NCI-H1436 treated with DMSO at 0.1 percent for 48 hours (cell line): Measurements from ENCODE around the gene NOL9.
A peak's percentile ranks its signal among the peaks of the same experiment; 100 is the strongest.

ENCODE experiments used
- DNase-seq: peaks from one replicate; lab custom pipeline; 2025; lab: John Stamatoyannopoulos, UW

NOL9 gene

DNA sequence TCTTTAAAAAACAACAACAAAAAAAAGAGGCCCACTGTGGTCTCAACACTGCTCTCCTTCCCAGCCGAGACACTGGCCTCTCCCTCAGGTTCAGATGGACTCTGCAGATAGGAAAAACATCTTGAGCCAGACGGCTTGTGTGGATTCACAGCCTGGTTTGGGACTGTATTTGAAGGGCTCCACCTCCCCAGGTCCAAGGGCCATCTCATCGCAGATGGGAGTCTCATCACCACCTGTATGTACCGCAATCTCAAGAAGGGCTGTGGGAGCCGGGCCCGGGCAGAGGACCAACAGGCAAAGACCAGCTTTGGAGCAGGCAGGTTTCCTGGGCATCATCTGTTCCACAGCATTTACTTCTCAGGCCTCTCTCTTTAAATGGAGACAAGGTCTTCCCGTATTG, 35.7 kb upstream of the NOL9 start:
- no peak for DNase-seq

DNA sequence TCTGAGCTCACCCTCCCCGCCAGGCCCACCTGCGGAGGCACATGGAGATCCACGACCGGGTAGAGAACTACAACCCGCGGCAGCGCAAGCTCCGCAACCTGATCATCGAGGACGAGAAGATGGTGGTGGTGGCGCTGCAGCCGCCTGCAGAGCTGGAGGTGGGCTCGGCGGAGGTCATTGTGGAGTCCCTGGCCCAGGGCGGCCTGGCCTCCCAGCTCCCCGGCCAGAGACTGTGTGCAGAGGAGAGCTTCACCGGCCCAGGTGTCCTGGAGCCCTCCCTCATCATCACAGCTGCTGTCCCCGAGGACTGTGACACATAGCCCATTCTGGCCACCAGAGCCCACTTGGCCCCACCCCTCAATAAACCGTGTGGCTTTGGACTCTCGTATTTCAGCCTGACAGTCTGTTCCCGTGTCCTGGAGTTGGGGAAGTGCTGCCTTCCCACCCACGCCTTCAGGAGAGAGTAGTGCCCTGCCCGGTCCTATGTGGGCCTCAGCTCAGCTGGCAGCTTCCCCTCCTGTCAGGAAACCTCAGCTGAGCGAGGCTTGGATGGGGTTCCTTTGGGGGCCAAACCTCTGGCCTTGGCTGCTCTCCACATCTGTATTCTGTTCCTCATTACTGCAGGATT, 34.7 kb upstream of the NOL9 start:
- no peak for DNase-seq

DNA sequence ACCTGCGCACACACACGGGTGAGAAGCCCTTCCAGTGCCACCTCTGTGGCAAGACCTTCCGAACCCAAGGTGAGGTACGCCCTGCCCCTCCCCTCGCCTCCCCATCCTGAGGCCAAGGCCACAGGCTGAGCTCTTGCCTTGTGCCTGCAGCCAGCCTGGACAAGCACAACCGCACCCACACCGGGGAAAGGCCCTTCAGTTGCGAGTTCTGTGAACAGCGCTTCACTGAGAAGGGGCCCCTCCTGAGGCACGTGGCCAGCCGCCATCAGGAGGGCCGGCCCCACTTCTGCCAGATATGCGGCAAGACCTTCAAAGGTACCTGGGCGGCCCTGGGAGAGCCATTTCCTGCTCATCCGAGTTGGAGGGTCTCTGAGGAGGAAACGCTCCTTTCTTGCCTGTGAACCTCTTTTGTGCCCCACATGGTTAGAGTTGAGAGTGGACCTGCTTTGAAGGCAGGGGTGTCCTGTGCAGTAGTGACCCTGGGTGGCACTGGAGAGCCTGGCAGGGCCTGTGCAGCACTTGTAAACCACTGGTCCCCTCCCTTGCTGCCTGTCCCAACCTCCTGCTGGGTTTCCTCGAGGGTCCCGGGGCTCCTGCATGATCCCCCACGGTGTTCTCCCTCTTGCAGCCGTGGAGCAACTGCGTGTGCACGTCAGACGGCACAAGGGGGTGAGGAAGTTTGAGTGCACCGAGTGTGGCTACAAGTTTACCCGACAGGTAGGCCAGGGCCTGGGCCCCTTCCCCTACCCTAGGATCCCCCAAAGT, 34.0 kb upstream of the NOL9 start:
- DNase-seq, result no peak

DNA sequence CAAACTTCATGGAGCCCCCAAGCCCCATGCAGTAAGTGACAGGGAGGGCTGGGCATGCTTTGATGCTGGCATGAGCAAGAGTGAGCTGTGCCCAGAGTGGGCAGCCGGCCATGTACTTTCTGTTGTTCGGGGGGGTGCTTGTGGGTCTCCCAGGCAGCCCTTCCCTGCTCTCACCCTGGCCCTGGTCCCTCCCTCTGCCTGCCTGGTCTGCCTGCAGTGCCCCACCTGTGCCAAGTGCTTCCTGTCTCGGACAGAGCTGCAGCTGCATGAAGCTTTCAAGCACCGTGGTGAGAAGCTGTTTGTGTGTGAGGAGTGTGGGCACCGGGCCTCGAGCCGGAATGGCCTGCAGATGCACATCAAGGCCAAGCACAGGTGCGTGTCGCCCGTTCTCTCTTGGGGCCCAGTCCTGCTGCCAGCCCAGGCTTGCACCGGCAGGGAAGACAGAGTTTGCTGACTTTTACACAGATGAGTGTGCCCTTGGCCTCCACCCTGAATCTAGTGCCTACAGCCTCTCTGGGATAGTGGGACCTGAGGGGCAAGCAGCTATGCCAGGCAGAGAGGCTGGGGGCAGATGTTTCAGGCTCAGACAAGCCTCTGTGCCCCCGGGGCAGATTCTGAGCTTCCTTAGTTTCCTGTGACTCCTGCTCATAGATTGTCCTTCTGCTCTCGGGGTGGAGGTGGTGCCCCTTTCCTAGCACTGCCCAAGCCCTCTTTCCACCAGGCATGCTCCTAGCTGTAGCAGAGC, 33.1 kb upstream of the NOL9 start:
- no peak for DNase-seq

DNA sequence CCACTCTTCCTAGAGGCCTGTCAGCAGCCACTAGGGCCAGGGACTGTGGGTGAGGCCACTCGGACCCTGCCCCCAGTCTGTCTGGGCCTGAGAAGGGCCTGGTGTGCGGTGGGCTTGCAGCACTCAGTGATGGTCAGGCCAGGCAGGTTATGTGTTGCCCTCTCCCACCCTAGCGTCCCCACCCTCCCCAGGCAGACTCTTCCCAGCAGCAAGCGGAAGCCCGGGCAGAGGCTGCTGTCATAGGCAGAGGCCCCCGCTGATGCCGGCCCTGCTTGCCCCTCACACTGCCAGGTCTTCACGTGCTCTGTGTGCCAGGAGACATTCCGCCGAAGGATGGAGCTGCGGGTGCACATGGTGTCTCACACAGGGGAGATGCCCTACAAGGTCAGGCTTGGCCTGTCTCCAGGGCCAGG, 32.1 kb upstream of the NOL9 start:
- DNase-seq, result no peak

DNA sequence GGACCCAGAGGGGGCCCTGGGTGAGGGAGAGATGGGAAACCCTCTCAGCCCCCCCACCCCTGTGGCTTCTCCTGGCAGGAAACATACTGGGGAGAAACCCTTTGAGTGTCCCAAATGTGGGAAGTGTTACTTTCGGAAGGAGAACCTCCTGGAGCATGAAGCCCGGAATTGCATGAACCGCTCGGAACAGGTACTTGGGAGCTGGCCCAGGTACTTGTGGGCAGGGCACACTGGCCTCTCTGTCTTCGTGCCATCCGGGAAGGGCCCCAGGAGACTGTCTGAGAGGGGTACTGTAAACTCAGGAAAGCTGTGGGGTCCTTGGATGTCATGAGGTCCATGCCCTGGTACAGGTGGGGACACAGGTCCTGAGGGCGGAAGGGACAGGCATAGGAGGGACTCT, 31.5 kb upstream of the NOL9 start:
- DNase-seq, result no peak

DNA sequence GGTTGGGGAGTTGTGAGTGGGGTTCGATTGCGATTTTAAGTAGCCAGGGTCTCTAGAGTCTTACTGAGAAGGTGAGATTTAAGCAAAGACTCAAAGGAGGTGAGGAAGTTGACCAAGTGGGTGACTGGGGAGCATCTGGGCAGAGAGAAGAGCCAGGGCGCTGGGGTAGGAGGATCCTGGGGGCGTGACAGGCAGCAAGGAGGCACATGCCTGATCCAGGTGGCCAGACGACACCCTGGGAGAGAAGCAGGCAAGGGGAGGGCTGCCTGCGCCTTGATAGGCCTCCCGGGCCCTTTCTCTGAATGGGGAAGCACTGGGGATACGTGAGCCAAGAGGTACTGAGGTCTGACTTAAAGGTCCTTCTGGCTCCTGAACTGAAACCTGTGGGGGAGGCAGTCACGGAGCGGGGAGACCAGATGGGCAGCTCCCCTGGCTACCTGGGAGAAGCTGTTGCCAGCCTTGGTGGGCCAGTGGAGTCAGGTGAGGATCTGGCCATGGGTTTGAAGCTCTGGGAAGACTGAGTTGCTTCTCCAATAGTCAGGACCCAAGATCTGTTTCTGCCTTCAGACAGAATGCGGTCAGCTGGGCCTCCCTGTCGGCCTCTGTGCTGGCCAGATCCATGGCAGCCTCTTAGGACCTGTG, 30.9 kb upstream of the NOL9 start:
- DNase-seq, result no peak

DNA sequence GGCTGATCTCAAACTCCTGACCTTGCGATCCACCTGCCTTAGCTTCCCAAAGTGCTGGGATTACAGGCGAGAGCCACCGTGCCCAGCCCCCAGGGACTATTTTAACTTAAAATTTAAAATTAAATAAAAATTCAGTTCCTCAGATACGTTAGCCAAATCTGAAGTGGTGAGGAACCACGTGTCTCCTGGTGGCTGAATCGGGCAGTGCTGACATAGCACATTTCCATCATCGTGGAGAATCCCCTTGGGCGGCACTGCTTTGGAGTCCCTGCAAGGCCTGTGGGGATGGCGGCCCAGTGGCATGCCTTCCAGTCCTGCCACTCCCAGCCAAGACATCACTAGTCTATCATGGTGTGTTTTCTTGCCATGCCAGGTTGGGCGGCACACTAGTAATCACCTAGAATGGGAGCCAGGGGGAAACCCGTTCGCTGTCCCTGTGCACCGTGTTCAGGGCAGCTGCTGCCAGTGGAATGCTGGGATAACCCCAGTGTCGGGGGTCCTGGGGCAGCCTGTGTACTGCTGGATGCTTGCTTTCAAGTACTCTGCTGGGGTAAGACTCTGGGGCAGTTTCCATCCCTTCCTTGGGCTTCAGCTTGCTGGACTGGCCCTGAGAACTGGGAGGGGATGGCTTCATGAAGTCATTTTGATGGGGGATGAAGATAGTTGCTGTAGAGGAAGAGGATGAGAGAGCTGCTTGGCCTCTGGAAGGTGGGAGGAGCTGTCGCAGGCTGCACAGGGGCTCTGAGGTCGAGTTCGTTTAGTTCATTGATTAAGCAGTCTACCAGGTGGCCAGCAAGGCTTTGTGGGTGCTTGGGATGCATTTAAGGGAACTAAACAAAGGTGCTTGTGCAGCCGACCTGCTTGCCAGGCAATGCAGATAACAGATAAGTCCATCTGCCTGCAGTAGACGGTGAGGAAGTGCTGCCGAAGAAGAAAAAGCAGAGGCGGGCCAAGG, 30.1 kb upstream of the NOL9 start:
- DNase-seq, result no peak

DNA sequence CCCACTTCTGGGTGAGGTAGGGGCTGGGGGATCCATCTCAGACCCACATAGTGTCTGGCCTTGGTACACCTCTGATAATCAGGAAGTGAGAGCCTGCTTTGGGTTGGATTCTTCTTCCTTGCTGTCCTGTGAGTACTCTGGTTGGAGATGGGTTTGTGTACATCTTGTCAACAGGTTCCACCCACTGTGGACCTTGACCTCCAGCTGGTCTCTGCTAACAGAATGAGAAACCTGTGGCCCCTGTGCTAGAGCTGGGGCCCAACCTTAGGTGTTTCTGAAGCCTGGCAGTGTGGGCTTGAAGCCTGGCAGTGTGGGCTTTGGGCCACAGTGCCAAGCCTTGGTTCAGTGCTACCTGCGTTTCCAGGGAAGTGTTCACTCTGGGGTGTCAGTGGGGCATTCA, 28.1 kb upstream of the NOL9 start:
- DNase-seq, result no peak

DNA sequence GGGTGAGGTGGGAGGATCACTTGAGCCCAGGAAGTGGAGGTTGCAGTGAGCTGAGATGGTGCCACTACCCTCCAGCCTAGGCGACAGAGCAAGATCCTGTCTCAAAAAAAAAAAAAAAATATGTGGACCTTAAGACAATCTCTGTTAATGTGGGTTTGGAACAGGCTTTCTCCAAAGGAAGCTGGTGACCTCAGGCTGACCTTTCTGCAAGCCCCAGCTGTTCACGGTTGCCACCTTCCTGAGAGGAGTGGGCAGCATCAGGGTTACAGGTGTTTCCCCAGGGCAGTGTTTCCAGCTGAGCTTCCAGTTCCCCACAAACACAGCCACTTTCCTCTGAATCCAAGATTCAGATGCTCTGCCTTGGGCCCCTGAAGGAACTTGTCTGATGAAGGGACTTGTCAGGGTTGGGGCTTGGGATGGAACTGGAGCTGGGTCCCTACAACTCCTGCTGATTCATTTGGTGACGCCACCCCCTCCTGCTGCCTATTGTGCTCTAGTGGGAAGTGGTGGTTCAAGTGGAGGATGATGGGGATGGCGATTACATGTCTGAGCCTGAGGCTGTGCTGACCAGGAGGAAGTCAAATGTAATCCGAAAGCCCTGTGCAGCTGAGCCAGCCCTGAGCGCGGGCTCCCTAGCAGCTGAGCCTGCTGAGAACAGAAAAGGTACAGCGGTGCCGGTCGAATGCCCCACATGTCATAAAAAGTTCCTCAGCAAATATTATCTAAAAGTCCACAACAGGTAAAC, 27.4 kb upstream of the NOL9 start:
- no peak for DNase-seq

DNA sequence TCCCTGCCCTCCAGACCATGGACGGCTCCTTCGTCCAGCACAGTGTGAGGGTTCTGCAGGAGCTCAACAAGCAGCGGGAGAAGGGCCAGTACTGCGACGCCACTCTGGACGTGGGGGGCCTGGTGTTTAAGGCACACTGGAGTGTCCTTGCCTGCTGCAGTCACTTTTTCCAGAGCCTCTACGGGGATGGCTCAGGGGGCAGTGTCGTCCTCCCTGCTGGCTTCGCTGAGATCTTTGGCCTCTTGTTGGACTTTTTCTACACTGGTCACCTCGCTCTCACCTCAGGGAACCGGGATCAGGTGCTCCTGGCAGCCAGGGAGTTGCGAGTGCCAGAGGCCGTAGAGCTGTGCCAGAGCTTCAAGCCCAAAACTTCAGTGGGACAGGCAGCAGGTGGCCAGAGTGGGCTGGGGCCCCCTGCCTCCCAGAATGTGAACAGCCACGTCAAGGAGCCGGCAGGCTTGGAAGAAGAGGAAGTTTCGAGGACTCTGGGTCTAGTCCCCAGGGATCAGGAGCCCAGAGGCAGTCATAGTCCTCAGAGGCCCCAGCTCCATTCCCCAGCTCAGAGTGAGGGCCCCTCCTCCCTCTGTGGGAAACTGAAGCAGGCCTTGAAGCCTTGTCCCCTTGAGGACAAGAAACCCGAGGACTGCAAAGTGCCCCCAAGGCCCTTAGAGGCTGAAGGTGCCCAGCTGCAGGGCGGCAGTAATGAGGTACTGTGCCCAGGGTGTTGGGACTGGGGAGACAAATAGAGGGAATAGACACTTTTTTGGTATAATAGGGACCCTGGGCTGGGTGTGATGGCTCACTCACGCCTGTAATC, 26.5 kb upstream of the NOL9 start:
- DNase-seq, result no peak

DNA sequence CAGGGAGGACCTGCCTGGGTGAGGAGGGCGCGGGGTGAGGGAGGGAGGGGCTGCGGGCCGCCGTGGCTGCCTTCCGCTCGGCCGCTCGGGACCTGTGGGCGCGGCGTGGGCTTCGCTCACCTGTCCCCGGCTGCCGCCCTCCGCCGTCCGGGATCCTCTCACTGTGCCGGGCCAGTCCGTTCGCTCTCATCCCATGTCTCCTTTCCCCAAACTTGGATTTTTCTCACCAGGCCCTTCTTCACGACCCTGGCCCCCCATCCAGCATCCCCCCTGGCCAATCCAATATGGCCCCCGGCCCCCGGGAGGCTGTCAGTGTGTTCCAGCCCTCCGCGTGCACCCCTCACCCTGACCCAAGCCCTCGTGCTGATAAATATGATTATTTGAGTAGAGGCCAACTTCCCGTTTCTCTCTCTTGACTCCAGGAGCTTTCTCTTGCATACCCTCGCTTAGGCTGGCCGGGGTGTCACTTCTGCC, 25.8 kb upstream of the NOL9 start:
- no peak for DNase-seq

DNA sequence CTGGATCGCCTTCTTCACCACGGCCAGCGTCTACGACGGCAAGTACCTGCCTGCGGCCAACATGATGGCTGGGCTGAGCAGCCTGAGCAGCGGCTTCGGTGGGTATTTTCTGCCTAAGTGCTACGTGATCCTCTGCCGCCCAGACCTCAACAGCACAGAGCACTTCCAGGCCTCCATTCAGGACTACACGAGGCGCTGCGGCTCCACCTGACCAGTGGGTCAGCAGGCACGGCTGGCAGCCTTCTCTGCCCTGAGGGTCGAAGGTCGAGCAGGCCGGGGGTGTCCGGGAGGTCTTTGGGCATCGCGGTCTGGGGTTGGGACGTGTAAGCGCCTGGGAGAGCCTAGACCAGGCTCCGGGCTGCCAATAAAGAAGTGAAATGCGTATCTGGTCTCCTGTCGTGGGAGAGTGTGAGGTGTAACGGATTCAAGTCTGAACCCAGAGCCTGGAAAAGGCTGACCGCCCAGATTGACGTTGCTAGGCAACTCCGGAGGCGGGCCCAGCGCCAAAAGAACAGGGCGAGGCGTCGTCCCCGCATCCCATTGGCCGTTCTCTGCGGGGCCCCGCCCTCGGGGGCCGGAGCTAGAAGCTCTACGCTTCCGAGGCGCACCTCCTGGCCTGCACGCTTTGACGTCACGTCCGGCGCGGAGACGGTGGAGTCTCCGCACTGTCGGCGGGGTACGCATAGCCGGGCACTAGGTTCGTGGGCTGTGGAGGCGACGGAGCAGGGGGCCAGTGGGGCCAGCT, 25.2 kb upstream of the NOL9 start, which contains the start of gene ZBTB48:
Gene ZBTB48, plus strand, starts transcription at position 621 of the 745 bp plus-strand sequence. CDS start 616 bp downstream, outside the sequence.
- DNase-seq, result peak; percentile 92

DNA sequence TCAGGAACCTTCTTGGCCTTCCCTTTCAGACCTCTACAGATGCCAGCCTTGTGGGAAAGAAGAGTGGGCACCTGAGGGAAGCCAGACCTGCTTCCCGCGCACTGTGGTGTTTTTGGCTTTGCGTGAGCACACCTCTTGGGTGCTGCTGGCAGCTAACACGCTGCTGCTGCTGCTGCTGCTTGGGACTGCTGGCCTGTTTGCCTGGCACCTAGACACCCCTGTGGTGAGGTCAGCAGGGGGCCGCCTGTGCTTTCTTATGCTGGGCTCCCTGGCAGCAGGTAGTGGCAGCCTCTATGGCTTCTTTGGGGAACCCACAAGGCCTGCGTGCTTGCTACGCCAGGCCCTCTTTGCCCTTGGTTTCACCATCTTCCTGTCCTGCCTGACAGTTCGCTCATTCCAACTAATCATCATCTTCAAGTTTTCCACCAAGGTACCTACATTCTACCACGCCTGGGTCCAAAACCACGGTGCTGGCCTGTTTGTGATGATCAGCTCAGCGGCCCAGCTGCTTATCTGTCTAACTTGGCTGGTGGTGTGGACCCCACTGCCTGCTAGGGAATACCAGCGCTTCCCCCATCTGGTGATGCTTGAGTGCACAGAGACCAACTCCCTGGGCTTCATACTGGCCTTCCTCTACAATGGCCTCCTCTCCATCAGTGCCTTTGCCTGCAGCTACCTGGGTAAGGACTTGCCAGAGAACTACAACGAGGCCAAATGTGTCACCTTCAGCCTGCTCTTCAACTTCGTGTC, 24.5 kb upstream of the NOL9 start:
- DNase-seq, result no peak

DNA sequence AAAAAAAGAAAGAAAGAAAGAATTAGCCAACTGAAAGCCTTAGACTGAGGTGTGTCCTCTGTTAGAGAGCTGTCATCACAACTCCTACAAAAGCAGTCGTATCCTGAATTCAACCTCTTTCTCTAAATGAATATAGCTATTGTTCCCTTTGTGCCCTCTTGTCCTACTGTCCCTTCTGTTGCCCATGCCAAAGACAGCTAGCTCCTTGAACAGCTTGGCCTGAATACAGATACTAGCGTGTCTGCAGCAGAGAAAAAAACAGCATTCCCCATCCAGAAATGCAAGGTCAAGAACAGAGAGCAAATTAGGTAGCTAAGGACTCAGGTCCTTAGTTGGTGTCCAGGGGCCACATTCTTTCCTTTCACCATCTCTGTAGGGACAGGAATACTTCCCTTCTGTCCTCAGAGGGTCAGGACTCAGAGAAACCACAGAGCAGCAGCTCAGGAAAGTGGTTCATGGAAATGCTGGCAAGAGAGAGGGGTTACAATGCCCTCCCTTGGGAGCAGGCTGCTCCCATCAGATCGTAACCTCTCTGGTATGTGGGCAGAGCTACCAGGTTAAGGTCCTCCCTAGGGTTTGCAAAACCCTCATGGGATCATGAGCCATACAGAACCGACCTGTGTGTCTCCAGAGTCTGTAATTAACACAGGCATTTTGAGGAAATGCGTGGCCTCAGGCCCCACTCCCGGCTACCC, 23.7 kb upstream of the NOL9 start:
- DNase-seq, result no peak

DNA sequence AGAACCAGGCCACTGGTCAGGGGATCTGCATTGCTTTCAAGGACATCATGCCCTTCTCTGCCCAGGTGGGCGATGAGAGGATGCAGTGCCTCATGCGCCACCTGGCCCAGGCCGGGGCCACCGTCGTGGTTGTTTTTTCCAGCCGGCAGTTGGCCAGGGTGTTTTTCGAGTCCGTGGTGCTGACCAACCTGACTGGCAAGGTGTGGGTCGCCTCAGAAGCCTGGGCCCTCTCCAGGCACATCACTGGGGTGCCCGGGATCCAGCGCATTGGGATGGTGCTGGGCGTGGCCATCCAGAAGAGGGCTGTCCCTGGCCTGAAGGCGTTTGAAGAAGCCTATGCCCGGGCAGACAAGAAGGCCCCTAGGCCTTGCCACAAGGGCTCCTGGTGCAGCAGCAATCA, 20.5 kb upstream of the NOL9 start:
- DNase-seq, result no peak

DNA sequence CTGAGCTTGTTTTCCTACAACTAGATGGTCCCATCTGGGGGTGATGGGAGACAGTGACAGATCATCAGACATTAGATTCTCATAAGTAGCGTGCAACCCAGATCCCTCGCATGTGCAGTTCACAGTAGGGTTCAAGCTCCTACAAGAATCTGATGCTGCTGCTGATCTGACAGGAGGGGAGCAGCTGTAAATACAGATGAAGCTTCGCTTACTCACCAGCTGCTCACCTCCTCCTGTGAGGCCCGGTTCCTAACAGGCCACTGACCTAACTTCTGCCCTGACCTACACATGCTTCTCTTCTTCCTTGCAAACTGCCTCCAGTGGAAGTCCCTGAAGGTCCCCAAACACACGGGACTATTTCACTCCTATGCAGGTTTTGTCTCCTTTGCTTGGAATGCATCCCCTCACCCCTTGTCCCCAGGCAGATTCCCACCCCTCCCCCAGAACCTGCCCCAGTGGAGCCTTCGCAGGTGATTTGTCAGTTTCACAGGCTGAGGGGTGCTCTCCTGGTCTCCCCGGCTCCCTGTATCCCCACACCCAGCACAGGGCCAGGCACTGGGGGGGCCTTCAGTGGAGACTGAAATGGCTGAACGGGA, 19.8 kb upstream of the NOL9 start:
- no peak for DNase-seq
